ENCODE data around the gene SIAE. TPM values are rescaled to one million over a fixed set of nuclear protein-coding genes. Genes with fewer than 3 reads are reported as not detected.
"Not testable (repeated sequence)": the region's sequence is repeated elsewhere in the genome, so short reads cannot be mapped to it uniquely, and the experiment has no call there.

SIAE gene
- total and polyA plus RNA-seq, 2 of the 4 experiments (the other 2 are of a cell fraction) = 4.7 to 12.0 TPM

- H4K20me1 ChIP-seq (ENCODE audit: insufficient read depth, low read length); DNase-seq; H3K4me2 ChIP-seq (ENCODE audit: low read depth, low read length); H3K27me3 ChIP-seq (ENCODE audit: control insufficient read depth, insufficient read depth, low read length); ATAC-seq (ENCODE audit: low read depth); dilution Hi-C loops (cut with HindIII; ENCODE audit: low sequenced_read_pairs, unreplicated experiment); in situ Hi-C loops (cut with MboI; ENCODE audit: low sequenced_read_pairs); H3K4me1 ChIP-seq (ENCODE audit: control insufficient read depth, insufficient read depth, low read length); H2AK9ac ChIP-seq (replicated peaks; ENCODE audit: low read depth, low read length, poor library complexity); H3K36me3 ChIP-seq (ENCODE audit: control insufficient read depth, insufficient read depth, low read length); H2BK15ac ChIP-seq (ENCODE audit: low read depth, low read length); H3K9ac ChIP-seq (ENCODE audit: low read depth, low read length); H3K18ac ChIP-seq (ENCODE audit: low read depth, low read length); H2BK5ac ChIP-seq (ENCODE audit: low read depth, low read length, poor library complexity, severe bottlenecking); POLR2A ChIA-PET (ENCODE audit: unreplicated experiment); intact Hi-C loops (cut with micrococcal nuclease); BruUV-seq (replicated peaks); H4K91ac ChIP-seq (ENCODE audit: insufficient read depth, low read depth, low read length); H4K5ac ChIP-seq (ENCODE audit: low read depth, low read length); H3K56ac ChIP-seq (ENCODE audit: extremely low read depth, insufficient read depth, low read length); H3K9me1 ChIP-seq (ENCODE audit: insufficient read depth, low read length); CTCF ChIA-PET; H2AK5ac ChIP-seq (ENCODE audit: low read depth, low read length); H3K23ac ChIP-seq (ENCODE audit: low read depth, low read length); H2BK20ac ChIP-seq (ENCODE audit: low read depth, low read length); H3K79me1 ChIP-seq (ENCODE audit: low read depth in 1 of 2, low read length in 2 of 2); H3K14ac ChIP-seq (replicated peaks; ENCODE audit: low read depth, low read length); H3K27ac ChIP-seq (ENCODE audit: insufficient read depth, low read length); H2AFZ ChIP-seq (replicated peaks; ENCODE audit: low read length, poor library complexity); H3K9me3 ChIP-seq (ENCODE audit: control insufficient read depth, insufficient read depth, low read length); H3K4ac ChIP-seq (ENCODE audit: low read depth, low read length); H3K4me3 ChIP-seq (ENCODE audit: insufficient read depth, low read depth, low read length); H2BK120ac ChIP-seq (ENCODE audit: low read depth, low read length); H4K8ac ChIP-seq (ENCODE audit: low read depth in 2 of 2, low read length in 2 of 2): not testable (repeated sequence)
- WGBS, 2 experiments (ENCODE audit: extremely low coverage in 2 of 2, insufficient read length in 1 of 2) = no CpG with 5 or more reads among the region's 3 CpGs
Measured at GRCh38 chr11:124602723-124603122, 70.8 kb downstream of the SIAE start.
